ENCODE results near the gene PUSL1.
A peak's percentile ranks its signal among the peaks of the same experiment; 100 is the strongest.

Gene PUSL1

DNA sequence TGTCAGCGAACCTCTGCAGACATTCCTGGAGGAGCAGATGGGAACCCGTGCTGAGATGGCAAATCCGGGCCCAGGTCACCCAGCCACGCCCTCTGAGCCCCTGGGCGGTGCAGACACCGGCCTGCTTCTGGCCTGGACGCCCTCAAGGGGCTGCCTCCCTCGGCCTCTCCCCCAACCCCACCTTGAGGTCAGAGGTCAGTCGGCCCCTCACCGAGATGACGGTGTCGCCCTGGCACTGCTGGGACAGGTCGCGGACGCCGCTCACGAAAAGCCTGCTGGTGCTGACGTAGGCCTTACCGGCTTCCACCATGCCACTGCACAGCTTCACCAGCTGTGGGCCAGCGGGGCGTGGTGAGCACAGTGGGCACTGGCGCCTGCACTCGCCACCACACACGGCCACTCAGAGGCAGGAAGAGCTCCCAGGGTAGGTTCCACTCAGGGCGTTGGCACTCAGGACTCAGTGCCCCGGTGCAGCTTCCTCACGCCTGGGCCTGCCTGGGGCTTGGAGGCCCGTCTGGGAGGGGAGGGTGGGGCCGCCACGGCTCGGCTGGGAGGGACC is 5.4 kb upstream of the PUSL1 start:
- Histone ChIP-seq H3K36me3 (ENCODE audit: control insufficient read depth in 2 of 2, insufficient read depth in 2 of 2, low read length in 2 of 2) (no peaks in the 10 kb centered on the region), H3K9ac (ENCODE audit: low read depth in 1 of 2, low read length in 2 of 2) (no peak overlapping the region), H3K27ac (ENCODE audit: low read depth in 2 of 2, low read length in 2 of 2) (no peak overlapping the region), H3K27me3 (ENCODE audit: control insufficient read depth in 2 of 2, insufficient read depth in 2 of 2, low read length in 2 of 2) (no peaks in the 10 kb centered on the region), H3K9me3 (ENCODE audit: control insufficient read depth in 2 of 2, low read length in 2 of 2) (no peaks in the 10 kb centered on the region), H3K4me3 (ENCODE audit: low read length in 2 of 2) (no peak overlapping the region), H3K4me1 (ENCODE audit: control insufficient read depth in 2 of 2, insufficient read depth in 2 of 2, low read length in 2 of 2) (peaks cover 28 to 29% of the 10 kb centered on the region in 2 donors)

GRCh38 chr1:1303736-1304135 is 4.7 kb upstream of the PUSL1 start:
- Histone ChIP-seq H3K27ac (ENCODE audit: low read depth in 2 of 2, low read length in 2 of 2) (no peak overlapping the region), H3K36me3 (ENCODE audit: control insufficient read depth in 2 of 2, insufficient read depth in 2 of 2, low read length in 2 of 2) (no peaks in the 10 kb centered on the region), H3K27me3 (ENCODE audit: control insufficient read depth in 2 of 2, insufficient read depth in 2 of 2, low read length in 2 of 2) (no peaks in the 10 kb centered on the region), H3K4me1 (ENCODE audit: control insufficient read depth in 2 of 2, insufficient read depth in 2 of 2, low read length in 2 of 2) (peaks cover 28 to 29% of the 10 kb centered on the region in 2 donors), H3K9ac (ENCODE audit: low read depth in 1 of 2, low read length in 2 of 2) (no peak overlapping the region), H3K9me3 (ENCODE audit: control insufficient read depth in 2 of 2, low read length in 2 of 2) (no peaks in the 10 kb centered on the region), H3K4me3 (ENCODE audit: low read length in 2 of 2) (no peak overlapping the region)

- peak overlapping the region; percentile 65 to 68 for H3K9ac ChIP-seq (ENCODE audit: low read depth in 1 of 2, low read length in 2 of 2)
- no peaks in the 10 kb centered on the region for H3K27me3 ChIP-seq (ENCODE audit: control insufficient read depth in 2 of 2, insufficient read depth in 2 of 2, low read length in 2 of 2)
- peak overlapping the region; percentile 57 to 82 for H3K27ac ChIP-seq (ENCODE audit: low read depth in 2 of 2, low read length in 2 of 2)
- H3K4me1 ChIP-seq (ENCODE audit: control insufficient read depth in 2 of 2, insufficient read depth in 2 of 2, low read length in 2 of 2), result peaks cover 32 to 36% of the 10 kb centered on the region in 2 donors
- H3K4me3 ChIP-seq (ENCODE audit: low read length in 2 of 2), result peak overlapping the region; percentile 69 to 70
- H3K36me3 ChIP-seq (ENCODE audit: control insufficient read depth in 2 of 2, insufficient read depth in 2 of 2, low read length in 2 of 2), result no peaks in the 10 kb centered on the region
- no peaks in the 10 kb centered on the region for H3K9me3 ChIP-seq (ENCODE audit: control insufficient read depth in 2 of 2, low read length in 2 of 2)
These were observed 3.8 kb upstream of the PUSL1 start for GRCh38 chr1:1304331-1305299.

DNA sequence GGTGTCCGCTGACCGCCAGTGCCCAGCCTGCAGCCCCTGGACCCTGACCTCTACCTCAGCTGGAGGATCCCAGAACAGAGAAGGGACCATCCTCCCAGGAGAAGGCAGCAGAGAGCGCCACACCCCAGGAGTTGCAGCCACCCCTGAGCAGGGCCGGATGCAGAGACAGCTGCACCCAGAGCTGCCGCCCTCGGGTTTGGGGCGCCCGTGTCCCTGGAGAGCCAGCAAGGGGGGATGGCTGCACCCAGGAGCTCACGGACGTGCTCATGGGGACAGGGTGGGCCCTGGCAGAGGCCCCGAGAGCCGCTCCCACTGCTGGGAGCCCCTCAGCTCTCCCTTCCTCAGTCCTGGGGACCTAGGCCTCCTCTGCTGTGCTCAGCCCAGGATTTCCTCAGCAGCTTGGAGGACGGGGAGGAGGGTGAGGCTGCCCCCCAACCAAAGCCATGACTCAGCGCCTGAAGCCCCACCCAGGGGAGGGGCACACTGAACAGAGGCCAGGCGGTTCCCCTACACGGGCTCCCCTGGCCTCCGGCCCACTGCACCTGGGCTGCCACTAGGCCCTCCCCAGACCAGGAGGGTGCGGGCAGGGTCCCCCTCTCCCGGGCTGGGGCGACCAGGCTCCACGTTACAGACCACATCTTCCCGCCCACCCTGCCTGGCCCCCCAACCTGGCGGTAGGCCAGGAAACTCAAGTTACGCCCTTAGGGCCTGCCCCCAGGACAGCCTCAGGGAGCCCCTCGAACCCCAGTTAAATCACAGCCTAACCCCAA is 2.9 kb upstream of the PUSL1 start:
- Histone ChIP-seq H3K4me1 (ENCODE audit: control insufficient read depth in 2 of 2, insufficient read depth in 2 of 2, low read length in 2 of 2) (peaks cover 33 to 39% of the 10 kb centered on the region in 2 donors), H3K27me3 (ENCODE audit: control insufficient read depth in 2 of 2, insufficient read depth in 2 of 2, low read length in 2 of 2) (no peaks in the 10 kb centered on the region), H3K27ac (ENCODE audit: low read depth in 2 of 2, low read length in 2 of 2) (peak overlapping the region; percentile 57 to 82), H3K9me3 (ENCODE audit: control insufficient read depth in 2 of 2, low read length in 2 of 2) (no peaks in the 10 kb centered on the region), H3K9ac (ENCODE audit: low read depth in 1 of 2, low read length in 2 of 2) (peak overlapping the region; percentile 65 to 68), H3K4me3 (ENCODE audit: low read length in 2 of 2) (peak overlapping the region; percentile 69 to 70), H3K36me3 (ENCODE audit: control insufficient read depth in 2 of 2, insufficient read depth in 2 of 2, low read length in 2 of 2) (peaks cover 2 to 4% of the 10 kb centered on the region in 2 donors)

- Histone ChIP-seq H3K27me3 (ENCODE audit: control insufficient read depth in 2 of 2, insufficient read depth in 2 of 2, low read length in 2 of 2) (no peaks in the 10 kb centered on the region), H3K36me3 (ENCODE audit: control insufficient read depth in 2 of 2, insufficient read depth in 2 of 2, low read length in 2 of 2) (peaks cover 4 to 7% of the 10 kb centered on the region in 2 donors), H3K27ac (ENCODE audit: low read depth in 2 of 2, low read length in 2 of 2) (peak overlapping the region; percentile 22 to 82), H3K4me3 (ENCODE audit: low read length in 2 of 2) (peak overlapping the region; percentile 69 to 70), H3K9me3 (ENCODE audit: control insufficient read depth in 2 of 2, low read length in 2 of 2) (no peaks in the 10 kb centered on the region), H3K9ac (ENCODE audit: low read depth in 1 of 2, low read length in 2 of 2) (peak overlapping the region; percentile 34 to 36), H3K4me1 (ENCODE audit: control insufficient read depth in 2 of 2, insufficient read depth in 2 of 2, low read length in 2 of 2) (peaks cover 33 to 39% of the 10 kb centered on the region in 2 donors)
These were observed 2.2 kb upstream of the PUSL1 start for GRCh38 chr1:1306070-1306660.

- H3K9ac ChIP-seq (ENCODE audit: low read depth in 1 of 2, low read length in 2 of 2), result peak overlapping the region; percentile 60 to 68
- peaks cover 33 to 39% of the 10 kb centered on the region in 2 donors for H3K4me1 ChIP-seq (ENCODE audit: control insufficient read depth in 2 of 2, insufficient read depth in 2 of 2, low read length in 2 of 2)
- H3K27ac ChIP-seq (ENCODE audit: low read depth in 2 of 2, low read length in 2 of 2), result peak overlapping the region; percentile 63 to 69
- H3K4me3 ChIP-seq (ENCODE audit: low read length in 2 of 2), result peak overlapping the region; percentile 69 to 70
- H3K27me3 ChIP-seq (ENCODE audit: control insufficient read depth in 2 of 2, insufficient read depth in 2 of 2, low read length in 2 of 2), result no peaks in the 10 kb centered on the region
- peaks cover 5 to 13% of the 10 kb centered on the region in 2 donors for H3K36me3 ChIP-seq (ENCODE audit: control insufficient read depth in 2 of 2, insufficient read depth in 2 of 2, low read length in 2 of 2)
- no peaks in the 10 kb centered on the region for H3K9me3 ChIP-seq (ENCODE audit: control insufficient read depth in 2 of 2, low read length in 2 of 2)
These were observed 1.6 kb upstream of the PUSL1 start for GRCh38 chr1:1306661-1307260.

GRCh38 chr1:1307261-1307922 is 1.0 kb upstream of the PUSL1 start:
- Histone ChIP-seq H3K4me1 (ENCODE audit: control insufficient read depth in 2 of 2, insufficient read depth in 2 of 2, low read length in 2 of 2) (peaks cover 33 to 39% of the 10 kb centered on the region in 2 donors), H3K27me3 (ENCODE audit: control insufficient read depth in 2 of 2, insufficient read depth in 2 of 2, low read length in 2 of 2) (no peaks in the 10 kb centered on the region), H3K9me3 (ENCODE audit: control insufficient read depth in 2 of 2, low read length in 2 of 2) (no peaks in the 10 kb centered on the region), H3K4me3 (ENCODE audit: low read length in 2 of 2) (peak overlapping the region; percentile 69 to 70), H3K27ac (ENCODE audit: low read depth in 2 of 2, low read length in 2 of 2) (peak overlapping the region; percentile 63 to 69), H3K36me3 (ENCODE audit: control insufficient read depth in 2 of 2, insufficient read depth in 2 of 2, low read length in 2 of 2) (peaks cover 9 to 16% of the 10 kb centered on the region in 2 donors), H3K9ac (ENCODE audit: low read depth in 1 of 2, low read length in 2 of 2) (peak overlapping the region; percentile 60 to 68)

GRCh38 chr1:1308756-1309250 is 406 bp downstream of the PUSL1 start:
- Histone ChIP-seq H3K36me3 (ENCODE audit: control insufficient read depth in 2 of 2, insufficient read depth in 2 of 2, low read length in 2 of 2) (peaks cover 22 to 28% of the 10 kb centered on the region in 2 donors), H3K27ac (ENCODE audit: low read depth in 2 of 2, low read length in 2 of 2) (peak overlapping the region; percentile 93 to 96), H3K9ac (ENCODE audit: low read depth in 1 of 2, low read length in 2 of 2) (peak overlapping the region; percentile 63 to 79), H3K4me1 (ENCODE audit: control insufficient read depth in 2 of 2, insufficient read depth in 2 of 2, low read length in 2 of 2) (peaks cover 33 to 39% of the 10 kb centered on the region in 2 donors), H3K4me3 (ENCODE audit: low read length in 2 of 2) (peak overlapping the region; percentile 68 to 80), H3K27me3 (ENCODE audit: control insufficient read depth in 2 of 2, insufficient read depth in 2 of 2, low read length in 2 of 2) (no peaks in the 10 kb centered on the region), H3K9me3 (ENCODE audit: control insufficient read depth in 2 of 2, low read length in 2 of 2) (no peaks in the 10 kb centered on the region)
